HL-60 (cell line): Measurements from ENCODE around the gene CNST.

ENCODE experiments used
- DNase-seq, 2 experiments: peaks; one replicate each; pipeline ENCODE4 v3.0.0-alpha.2; 2010 to 2020; ENCODE audit warnings: low read depth in 1 of 2, low spot score in 1 of 2
- H3K27ac ChIP-seq: fragments of 250-450 bp; sonication (Bioruptor Pico); replicated peaks from 2 replicates; pipeline ENCODE4 v1.5.1; 2020; ENCODE audit warnings: mild to moderate bottlenecking, moderate library complexity
- H3K27me3 ChIP-seq: fragments of 250-450 bp; sonication (Bioruptor Pico); 2 replicates; pipeline ENCODE4 v1.5.1; 2021; ENCODE audit warnings: mild to moderate bottlenecking, moderate library complexity; ENCODE audit not compliant: insufficient read depth, poor library complexity, severe bottlenecking
- H3K4me3 ChIP-seq: replicated peaks from 2 replicates; pipeline ENCODE4 v1.5.1; 2011; ENCODE audit warnings: mild to moderate bottlenecking, control low read depth, low read length; ENCODE audit not compliant: insufficient read depth
- CTCF ChIP-seq: IDR thresholded peaks from one replicate; pipeline ENCODE4 v1.5.1; 2011; ENCODE audit warnings: low read length, control low read depth, inconsistent platforms; ENCODE audit not compliant: insufficient read depth
- GABPA ChIP-seq: IDR thresholded peaks from 2 replicates; pipeline ENCODE4 v1.6.1; 2012; ENCODE audit warnings: low read depth
- POLR2AphosphoS5 ChIP-seq: IDR thresholded peaks from 2 replicates; pipeline ENCODE4 v1.6.1; 2012; ENCODE audit warnings: low read depth
- REST ChIP-seq: IDR thresholded peaks from 2 replicates; pipeline ENCODE4 v1.6.1; 2012; ENCODE audit warnings: low read depth; ENCODE audit not compliant: insufficient replicate concordance
- SPI1 ChIP-seq: IDR thresholded peaks from 2 replicates; pipeline ENCODE4 v1.6.1; 2012; ENCODE audit warnings: low read depth, mild to moderate bottlenecking, borderline replicate concordance

CNST gene

GRCh38 chr1:246537887-246538286 is 28.4 kb upstream of the CNST start:
- Histone ChIP-seq H3K27me3 (no peaks in the 10 kb centered on the region), H3K27ac (no peak overlapping the region), H3K4me3 (no peak overlapping the region)
- DNase-seq, result no peak
- no peak for TF ChIP-seq SPI1
- no peak for TF ChIP-seq REST
- TF ChIP-seq CTCF, result no peak
- TF ChIP-seq GABPA, result no peak
- TF ChIP-seq POLR2AphosphoS5, result no peak

GRCh38 chr1:246540738-246541491 is 25.3 kb upstream of the CNST start:
- Histone ChIP-seq H3K4me3 (no peak overlapping the region), H3K27ac (no peak overlapping the region), H3K27me3 (no peaks in the 10 kb centered on the region)
- DNase-seq, result no peak
- TF ChIP-seq CTCF (no peak), SPI1 (no peak), POLR2AphosphoS5 (no peak), GABPA (no peak), REST (no peak)

GRCh38 chr1:246544001-246544400 is 22.3 kb upstream of the CNST start:
- Histone ChIP-seq H3K27me3 (no peaks in the 10 kb centered on the region), H3K4me3 (no peak overlapping the region), H3K27ac (no peak overlapping the region)
- DNase-seq, result no peak
- TF ChIP-seq REST (no peak), GABPA (no peak), SPI1 (no peak), POLR2AphosphoS5 (no peak)

GRCh38 chr1:246549665-246550064 is 16.6 kb upstream of the CNST start:
- H3K4me3 ChIP-seq, result no peak overlapping the region
- no peak for TF ChIP-seq POLR2AphosphoS5
- TF ChIP-seq REST, result no peak
- DNase-seq, result no peak
- H3K27me3 ChIP-seq, result no peaks in the 10 kb centered on the region
- H3K27ac ChIP-seq, result no peak overlapping the region
